Measurements from ENCODE around the gene HHIPL1.

DNA sequence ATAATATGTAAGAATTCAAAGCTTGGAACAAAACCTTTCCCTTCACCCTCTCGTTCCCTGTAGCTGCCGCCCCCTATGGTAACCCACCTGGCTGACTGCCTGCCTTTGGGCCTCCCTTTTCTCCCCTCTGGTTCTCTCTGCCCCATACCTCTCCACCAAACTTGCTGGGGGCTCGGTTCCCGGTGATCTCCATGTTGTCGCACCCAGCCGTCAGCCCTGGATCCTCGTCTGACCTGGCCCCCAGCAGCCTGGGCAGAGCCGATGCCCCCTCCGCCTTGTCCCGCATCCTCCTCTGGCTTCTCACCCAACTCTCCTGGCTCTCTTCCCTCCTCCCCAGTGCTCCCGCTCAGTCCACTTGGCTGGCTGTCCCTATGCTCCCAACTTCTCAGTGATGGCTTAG, 43.7 kb downstream of the HHIPL1 start:
- TF ChIP-seq, protein P1, sequence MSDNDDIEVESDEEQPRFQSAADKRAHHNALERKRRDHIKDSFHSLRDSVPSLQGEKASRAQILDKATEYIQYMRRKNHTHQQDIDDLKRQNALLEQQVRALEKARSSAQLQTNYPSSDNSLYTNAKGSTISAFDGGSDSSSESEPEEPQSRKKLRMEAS (IDR thresholded peaks at IDR 0.05; ENCODE audit: insufficient read depth, insufficient read length): no peak
- TF ChIP-seq, protein P2, sequence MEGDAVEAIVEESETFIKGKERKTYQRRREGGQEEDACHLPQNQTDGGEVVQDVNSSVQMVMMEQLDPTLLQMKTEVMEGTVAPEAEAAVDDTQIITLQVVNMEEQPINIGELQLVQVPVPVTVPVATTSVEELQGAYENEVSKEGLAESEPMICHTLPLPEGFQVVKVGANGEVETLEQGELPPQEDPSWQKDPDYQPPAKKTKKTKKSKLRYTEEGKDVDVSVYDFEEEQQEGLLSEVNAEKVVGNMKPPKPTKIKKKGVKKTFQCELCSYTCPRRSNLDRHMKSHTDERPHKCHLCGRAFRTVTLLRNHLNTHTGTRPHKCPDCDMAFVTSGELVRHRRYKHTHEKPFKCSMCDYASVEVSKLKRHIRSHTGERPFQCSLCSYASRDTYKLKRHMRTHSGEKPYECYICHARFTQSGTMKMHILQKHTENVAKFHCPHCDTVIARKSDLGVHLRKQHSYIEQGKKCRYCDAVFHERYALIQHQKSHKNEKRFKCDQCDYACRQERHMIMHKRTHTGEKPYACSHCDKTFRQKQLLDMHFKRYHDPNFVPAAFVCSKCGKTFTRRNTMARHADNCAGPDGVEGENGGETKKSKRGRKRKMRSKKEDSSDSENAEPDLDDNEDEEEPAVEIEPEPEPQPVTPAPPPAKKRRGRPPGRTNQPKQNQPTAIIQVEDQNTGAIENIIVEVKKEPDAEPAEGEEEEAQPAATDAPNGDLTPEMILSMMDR (IDR thresholded peaks at IDR 0.05; ENCODE audit: extremely low read depth in 1 of 2, insufficient read depth in 1 of 2, low read depth in 1 of 2, low read length in 2 of 2): no peak
- TF ChIP-seq POLR2A (IDR thresholded peaks at IDR 0.05; ENCODE audit: low read depth, low read length): no peak

All from endothelial cell of umbilical vein (primary cell).